ENCODE results near the gene UGT1A4.
"Not testable (repeated sequence)": the region's sequence is repeated elsewhere in the genome, so short reads cannot be mapped to it uniquely, and the experiment has no call there.

The UGT1A4 gene

GRCh38 chr2:233700028-233700635, 18.4 kb upstream of the UGT1A4 start:
- DNase-seq, result no peak

- not testable (repeated sequence) for DNase-seq
Measured at GRCh38 chr2:233700842-233701241, 17.7 kb upstream of the UGT1A4 start.

GRCh38 chr2:233702238-233702637, 16.3 kb upstream of the UGT1A4 start:
- DNase-seq, result no peak

GRCh38 chr2:233705911-233706506, 12.5 kb upstream of the UGT1A4 start:
- no peak for DNase-seq

- no peak for DNase-seq
Measured at GRCh38 chr2:233706720-233707119, 11.8 kb upstream of the UGT1A4 start.

- no peak for DNase-seq
Measured at GRCh38 chr2:233707940-233708644, 10.4 kb upstream of the UGT1A4 start.

- DNase-seq, result no peak
Measured at GRCh38 chr2:233708942-233709341, 9.6 kb upstream of the UGT1A4 start.

- DNase-seq, result peak; percentile 48 to 61
Measured at GRCh38 chr2:233711312-233712008, 7.1 kb upstream of the UGT1A4 start.

- DNase-seq, result no peak
Measured at GRCh38 chr2:233712611-233713261, 5.8 kb upstream of the UGT1A4 start, which contains the start of gene UGT1A5. UGT1A5 (plus strand) TSS chr2:233712907; CDS start chr2:233712992, 85 bp downstream.

- no peak for DNase-seq
Measured at GRCh38 chr2:233713262-233713615, 5.3 kb upstream of the UGT1A4 start.

- no peak for DNase-seq
Measured at GRCh38 chr2:233714121-233714520, 4.4 kb upstream of the UGT1A4 start.

- no peak for DNase-seq
Measured at GRCh38 chr2:233728723-233729301, 10.3 kb downstream of the UGT1A4 start, which contains the start of gene UGT1A3. UGT1A3 (plus strand) TSS chr2:233729042; CDS start chr2:233729127, 85 bp downstream.

GRCh38 chr2:233736868-233737653, 18.5 kb downstream of the UGT1A4 start:
- DNase-seq, result not testable (repeated sequence)

GRCh38 chr2:233740870-233741269, 22.3 kb downstream of the UGT1A4 start:
- no peak for DNase-seq

GRCh38 chr2:233743464-233744259, 25.1 kb downstream of the UGT1A4 start:
- no peak for DNase-seq

- no peak for DNase-seq
Measured at GRCh38 chr2:233745073-233745755, 26.7 kb downstream of the UGT1A4 start.

GRCh38 chr2:233745838-233746237, 27.3 kb downstream of the UGT1A4 start:
- DNase-seq, result not testable (repeated sequence)

GRCh38 chr2:233746475-233747282, 28.1 kb downstream of the UGT1A4 start:
- no peak for DNase-seq

- no peak for DNase-seq
Measured at GRCh38 chr2:233747283-233747544, 28.7 kb downstream of the UGT1A4 start.

GRCh38 chr2:233750689-233751088, 32.2 kb downstream of the UGT1A4 start:
- not testable (repeated sequence) for DNase-seq
